Measurements from ENCODE around the gene RMND5A. TPM values are rescaled to one million over a fixed set of nuclear protein-coding genes. Genes with fewer than 3 reads are reported as not detected.

Gene RMND5A
- total RNA-seq, 1 experiment from 2014 or later, result 41.0 TPM

GRCh38 chr2:86775338-86775737 is 55.2 kb downstream of the RMND5A start:
- H3K27me3 Mint-ChIP-seq (ENCODE audit: insufficient read depth, unreplicated experiment), result no peaks in the 10 kb centered on the region
- no peak for DNase-seq (ENCODE audit: unreplicated experiment)
- POLR2A ChIA-PET, result no interaction called here
- no TSS peak for BruUV-seq (replicated peaks)
- H3K4me3 Mint-ChIP-seq (ENCODE audit: unreplicated experiment), result no peak overlapping the region
- CTCF ChIA-PET, result interaction anchor here (1.1 kb wide), 1 partner anchor 10 kb away, joined by 4 read pairs; no protein-coding TSS in a partner anchor
- no peak for TF ChIP-seq CTCF (IDR thresholded peaks at IDR 0.05; ENCODE audit: unreplicated experiment)
- H3K4me1 Mint-ChIP-seq (ENCODE audit: insufficient read depth, unreplicated experiment), result no peaks in the 10 kb centered on the region
- no peaks in the 10 kb centered on the region for H3K9me3 Mint-ChIP-seq (ENCODE audit: unreplicated experiment)
- intact Hi-C loops (cut with micrococcal nuclease), result no loop called here
- H3K27ac Mint-ChIP-seq (ENCODE audit: low read depth, unreplicated experiment), result no peak overlapping the region
- H3K36me3 Mint-ChIP-seq (ENCODE audit: insufficient read depth, unreplicated experiment), result peaks cover 68% of the 10 kb centered on the region

- POLR2A ChIA-PET, result interaction anchor here (0.6 kb wide), 1 partner anchor 31 kb away, joined by 5 read pairs; no protein-coding TSS in a partner anchor
- DNase-seq (ENCODE audit: unreplicated experiment), result no peak
- H3K9me3 Mint-ChIP-seq (ENCODE audit: unreplicated experiment), result no peaks in the 10 kb centered on the region
Measured at GRCh38 chr2:86776532-86776931, 56.4 kb downstream of the RMND5A start.

GRCh38 chr2:86778957-86779356 is 58.9 kb downstream of the RMND5A start:
- no peaks in the 10 kb centered on the region for H3K27me3 Mint-ChIP-seq (ENCODE audit: insufficient read depth, unreplicated experiment)
- H3K36me3 Mint-ChIP-seq (ENCODE audit: insufficient read depth, unreplicated experiment), result peaks cover 34% of the 10 kb centered on the region
- ChIA-PET POLR2A (interaction anchor here (0.7 kb wide), 2 partner anchors 7 to 28 kb away, joined by 3 read pairs; no protein-coding TSS in a partner anchor), CTCF (interaction anchor here (2.3 kb wide), 1 partner anchor 15 kb away, joined by 11 read pairs; no protein-coding TSS in a partner anchor)
- H3K4me1 Mint-ChIP-seq (ENCODE audit: insufficient read depth, unreplicated experiment), result no peaks in the 10 kb centered on the region
- H3K4me3 Mint-ChIP-seq (ENCODE audit: unreplicated experiment), result no peak overlapping the region
- no peak for DNase-seq (ENCODE audit: unreplicated experiment)
- TF ChIP-seq CTCF (IDR thresholded peaks at IDR 0.05; ENCODE audit: unreplicated experiment), result no peak
- no peaks in the 10 kb centered on the region for H3K9me3 Mint-ChIP-seq (ENCODE audit: unreplicated experiment)
- intact Hi-C loops (cut with micrococcal nuclease), result no loop called here
- BruUV-seq (replicated peaks), result no TSS peak
- no peak overlapping the region for H3K27ac Mint-ChIP-seq (ENCODE audit: low read depth, unreplicated experiment)

More at GRCh38 chr2:86776532-86776931, 56.4 kb downstream of the RMND5A start:
- CTCF ChIA-PET, result interaction anchor here (2.0 kb wide), 1 partner anchor 11 kb away, joined by 7 read pairs; no protein-coding TSS in a partner anchor
- no peak for TF ChIP-seq CTCF (IDR thresholded peaks at IDR 0.05; ENCODE audit: unreplicated experiment)
- Mint-ChIP-seq H3K36me3 (ENCODE audit: insufficient read depth, unreplicated experiment) (peaks cover 58% of the 10 kb centered on the region), H3K27ac (ENCODE audit: low read depth, unreplicated experiment) (no peak overlapping the region), H3K4me1 (ENCODE audit: insufficient read depth, unreplicated experiment) (no peaks in the 10 kb centered on the region), H3K27me3 (ENCODE audit: insufficient read depth, unreplicated experiment) (no peaks in the 10 kb centered on the region), H3K4me3 (ENCODE audit: unreplicated experiment) (no peak overlapping the region)
- intact Hi-C loops (cut with micrococcal nuclease), result no loop called here
- no TSS peak for BruUV-seq (replicated peaks)

GRCh38 chr2:86779971-86780370 is 59.9 kb downstream of the RMND5A start:
- ChIA-PET CTCF (interaction anchor here (2.3 kb wide), 1 partner anchor 16 kb away, joined by 11 read pairs; no protein-coding TSS in a partner anchor), POLR2A (no interaction called here)
- no peak for DNase-seq (ENCODE audit: unreplicated experiment)
- intact Hi-C loops (cut with micrococcal nuclease), result no loop called here
- H3K27ac Mint-ChIP-seq (ENCODE audit: low read depth, unreplicated experiment), result no peak overlapping the region
- H3K4me1 Mint-ChIP-seq (ENCODE audit: insufficient read depth, unreplicated experiment), result no peaks in the 10 kb centered on the region
- H3K27me3 Mint-ChIP-seq (ENCODE audit: insufficient read depth, unreplicated experiment), result no peaks in the 10 kb centered on the region
- H3K36me3 Mint-ChIP-seq (ENCODE audit: insufficient read depth, unreplicated experiment), result peaks cover 24% of the 10 kb centered on the region
- no peaks in the 10 kb centered on the region for H3K9me3 Mint-ChIP-seq (ENCODE audit: unreplicated experiment)
- TF ChIP-seq CTCF (IDR thresholded peaks at IDR 0.05; ENCODE audit: unreplicated experiment), result no peak
- no TSS peak for BruUV-seq (replicated peaks)
- no peak overlapping the region for H3K4me3 Mint-ChIP-seq (ENCODE audit: unreplicated experiment)
